Fibroblast of skin of right biceps (primary cell): ENCODE data around the gene PNMA6A.
"Not testable (repeated sequence)": the region's sequence is repeated elsewhere in the genome, so short reads cannot be mapped to it uniquely, and the experiment has no call there.

Experiments used
- DNase-seq: peaks from one replicate; pipeline ENCODE4 v3.0.0-alpha.2; 2013

The PNMA6A gene

GRCh38 chrX:153077437-153078135, 5.3 kb downstream of the PNMA6A start:
- DNase-seq: not testable (repeated sequence)

GRCh38 chrX:153083238-153083923, 11.1 kb downstream of the PNMA6A start:
- not testable (repeated sequence) for DNase-seq

GRCh38 chrX:153102418-153102817, 30.2 kb downstream of the PNMA6A start:
- DNase-seq: no peak

GRCh38 chrX:153104959-153105358, 32.7 kb downstream of the PNMA6A start:
- DNase-seq: not testable (repeated sequence)

- DNase-seq: not testable (repeated sequence)
Observed at GRCh38 chrX:153106092-153106801, 34.0 kb downstream of the PNMA6A start.

- DNase-seq: not testable (repeated sequence)
Observed at GRCh38 chrX:153110735-153111134, 38.5 kb downstream of the PNMA6A start.

- not testable (repeated sequence) for DNase-seq
Observed at GRCh38 chrX:153113851-153114250, 41.6 kb downstream of the PNMA6A start.

- not testable (repeated sequence) for DNase-seq
Observed at GRCh38 chrX:153117754-153118153, 45.5 kb downstream of the PNMA6A start.

GRCh38 chrX:153120230-153120629, 48.0 kb downstream of the PNMA6A start:
- DNase-seq: not testable (repeated sequence)

- not testable (repeated sequence) for DNase-seq
Observed at GRCh38 chrX:153123468-153123867, 51.2 kb downstream of the PNMA6A start.
